Measurements from ENCODE around the gene ZNF365. TPM values are rescaled to one million over a fixed set of nuclear protein-coding genes. Genes with fewer than 3 reads are reported as not detected.
A peak's percentile ranks its signal among the peaks of the same experiment; 100 is the strongest.
"Not testable (repeated sequence)": the region's sequence is repeated elsewhere in the genome, so short reads cannot be mapped to it uniquely, and the experiment has no call there.

Gene ZNF365
- total and polyA plus RNA-seq, 4 donors: 0.87 to 2.4 (median 1.2) TPM

DNA sequence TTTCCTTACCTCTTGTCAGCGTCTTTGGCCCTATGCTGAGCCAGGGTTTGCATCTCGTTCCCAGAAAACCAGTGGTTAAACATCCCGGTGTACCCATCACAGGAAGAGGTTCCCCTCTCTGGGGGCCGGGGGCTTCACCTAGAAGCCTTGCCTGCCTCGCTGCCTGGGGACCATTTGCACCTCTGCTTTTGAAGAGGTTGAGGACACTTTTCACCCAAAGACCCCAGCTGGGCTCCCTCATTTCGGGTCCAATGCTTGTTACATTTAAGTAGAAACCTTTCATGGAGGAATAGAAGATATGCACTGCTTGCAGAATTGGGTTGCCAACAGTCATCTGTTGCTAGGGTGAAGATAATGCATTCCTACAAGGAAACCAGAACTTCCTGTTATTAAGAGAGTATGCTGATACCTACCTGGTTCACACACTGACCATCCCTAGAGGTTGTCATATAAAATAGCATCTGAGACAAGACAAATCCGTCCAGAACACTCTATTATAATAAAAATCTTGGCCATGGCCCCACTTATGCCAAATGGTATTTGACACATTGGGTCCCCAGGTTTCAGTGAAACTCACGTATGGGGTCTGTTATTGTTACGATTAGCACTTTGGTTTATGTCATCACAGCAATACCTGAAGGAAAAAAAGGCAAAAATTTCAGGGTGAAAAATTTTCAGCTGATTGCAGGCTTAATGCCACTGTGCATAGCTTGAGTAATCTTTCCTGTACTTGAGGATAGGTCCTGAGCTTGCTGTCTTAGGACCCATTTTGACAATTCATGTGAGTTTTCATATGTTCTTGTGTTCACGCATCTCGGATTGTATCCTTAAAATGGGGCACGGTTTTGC lies 917 bp downstream of the ZNF365 start:
- Histone ChIP-seq H3K36me3 (ENCODE audit: control insufficient read depth in 1 of 2, insufficient read depth in 2 of 2, low read length in 1 of 2) (no peaks in the 10 kb centered on the region), H3K27me3 (ENCODE audit: control insufficient read depth in 1 of 2, insufficient read depth in 2 of 2, low read length in 1 of 2) (no peaks in the 10 kb centered on the region), H3K27ac (ENCODE audit: low read depth in 1 of 2, low read length in 2 of 2) (no peak overlapping the region), H3K4me1 (ENCODE audit: control insufficient read depth in 1 of 2, insufficient read depth in 2 of 2, low read length in 2 of 2) (no peaks in the 10 kb centered on the region), H3K4me3 (ENCODE audit: low read length in 2 of 2) (peak overlapping the region; percentile 64 to 84), H3K9me3 (ENCODE audit: control insufficient read depth, low read length) (no peaks in the 10 kb centered on the region)
- WGBS, 2 donors: 59 to 61% methylated on average over 12 of the region's 12 CpGs
- intact Hi-C loops (cut with DNase I): loop anchor here in 1 of 2 donors (5.0 kb wide), 1 partner anchor 57 kb away; no protein-coding TSS in a partner anchor
- peak; percentile 27 for ATAC-seq (ENCODE audit: low FRiP score)
- no peak for DNase-seq

GRCh38 chr10:62376071-62377025 lies 2.2 kb downstream of the ZNF365 start:
- DNase-seq (no peak), ATAC-seq (ENCODE audit: low FRiP score) (no peak)
- WGBS, 2 donors: 91% methylated on average over 21 of the region's 21 CpGs
- no peaks in the 10 kb centered on the region for H3K27me3 ChIP-seq (ENCODE audit: control insufficient read depth in 1 of 2, insufficient read depth in 2 of 2, low read length in 1 of 2)
- H3K36me3 ChIP-seq (ENCODE audit: control insufficient read depth in 1 of 2, insufficient read depth in 2 of 2, low read length in 1 of 2): no peaks in the 10 kb centered on the region
- no peak overlapping the region for H3K4me3 ChIP-seq (ENCODE audit: low read length in 2 of 2)
- H3K4me1 ChIP-seq (ENCODE audit: control insufficient read depth in 1 of 2, insufficient read depth in 2 of 2, low read length in 2 of 2): peaks cover 0 to 4% of the 10 kb centered on the region in 2 donors
- H3K9me3 ChIP-seq (ENCODE audit: control insufficient read depth, low read length): no peaks in the 10 kb centered on the region
- H3K27ac ChIP-seq (ENCODE audit: low read depth in 1 of 2, low read length in 2 of 2): no peak overlapping the region
- intact Hi-C loops (cut with DNase I): no loop called here

- Histone ChIP-seq H3K4me3 (ENCODE audit: low read length in 2 of 2) (no peak overlapping the region), H3K9me3 (ENCODE audit: control insufficient read depth, low read length) (no peaks in the 10 kb centered on the region), H3K27me3 (ENCODE audit: control insufficient read depth in 1 of 2, insufficient read depth in 2 of 2, low read length in 1 of 2) (no peaks in the 10 kb centered on the region), H3K27ac (ENCODE audit: low read depth in 1 of 2, low read length in 2 of 2) (no peak overlapping the region), H3K36me3 (ENCODE audit: control insufficient read depth in 1 of 2, insufficient read depth in 2 of 2, low read length in 1 of 2) (no peaks in the 10 kb centered on the region), H3K4me1 (ENCODE audit: control insufficient read depth in 1 of 2, insufficient read depth in 2 of 2, low read length in 2 of 2) (peaks cover 0 to 6% of the 10 kb centered on the region in 2 donors)
- WGBS, 2 donors: 61 to 78% methylated on average over 3 of the region's 3 CpGs
- intact Hi-C loops (cut with DNase I): no loop called here
- no peak for DNase-seq
- ATAC-seq (ENCODE audit: low FRiP score): no peak
These were observed 2.9 kb downstream of the ZNF365 start for GRCh38 chr10:62377026-62377415.

GRCh38 chr10:62377966-62378365 lies 3.8 kb downstream of the ZNF365 start:
- no peaks in the 10 kb centered on the region for H3K27me3 ChIP-seq (ENCODE audit: control insufficient read depth in 1 of 2, insufficient read depth in 2 of 2, low read length in 1 of 2)
- H3K4me3 ChIP-seq (ENCODE audit: low read length in 2 of 2): no peak overlapping the region
- H3K36me3 ChIP-seq (ENCODE audit: control insufficient read depth in 1 of 2, insufficient read depth in 2 of 2, low read length in 1 of 2): no peaks in the 10 kb centered on the region
- 97 to 98% methylated on average over 6 of the region's 6 CpGs for WGBS, 2 donors
- no peaks in the 10 kb centered on the region for H3K9me3 ChIP-seq (ENCODE audit: control insufficient read depth, low read length)
- DNase-seq: no peak
- no peak overlapping the region for H3K27ac ChIP-seq (ENCODE audit: low read depth in 1 of 2, low read length in 2 of 2)
- intact Hi-C loops (cut with DNase I): no loop called here
- no peak for ATAC-seq (ENCODE audit: low FRiP score)
- peaks cover 0 to 8% of the 10 kb centered on the region in 2 donors for H3K4me1 ChIP-seq (ENCODE audit: control insufficient read depth in 1 of 2, insufficient read depth in 2 of 2, low read length in 2 of 2)

DNA sequence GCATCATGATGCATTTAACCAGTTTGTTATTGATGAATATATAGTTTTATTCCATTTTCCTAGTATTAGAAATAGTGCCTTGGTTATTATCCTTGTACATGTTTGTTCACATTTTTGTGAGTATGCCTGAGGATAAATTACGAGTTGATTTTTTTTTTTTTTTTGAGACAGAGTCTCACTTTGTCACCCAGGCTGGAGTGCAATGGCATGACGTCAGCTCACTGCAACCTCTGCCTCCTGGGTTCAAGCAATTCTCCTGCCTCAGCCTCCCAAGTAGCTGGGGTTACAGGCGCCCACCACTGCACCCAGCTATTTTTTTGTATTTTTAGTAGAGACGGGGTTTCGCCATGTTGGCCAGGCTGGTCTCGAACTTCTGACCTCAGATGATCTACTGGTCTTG lies 4.7 kb downstream of the ZNF365 start:
- DNase-seq; H3K27me3 ChIP-seq (ENCODE audit: control insufficient read depth in 1 of 2, insufficient read depth in 2 of 2, low read length in 1 of 2); H3K4me3 ChIP-seq (ENCODE audit: low read length in 2 of 2); H3K4me1 ChIP-seq (ENCODE audit: control insufficient read depth in 1 of 2, insufficient read depth in 2 of 2, low read length in 2 of 2); H3K36me3 ChIP-seq (ENCODE audit: control insufficient read depth in 1 of 2, insufficient read depth in 2 of 2, low read length in 1 of 2); H3K27ac ChIP-seq (ENCODE audit: low read depth in 1 of 2, low read length in 2 of 2); ATAC-seq (ENCODE audit: low FRiP score); intact Hi-C loops (cut with DNase I); H3K9me3 ChIP-seq (ENCODE audit: control insufficient read depth, low read length): not testable (repeated sequence)
- WGBS, 2 donors: 94 to 95% methylated on average over 6 of the region's 6 CpGs

- no peaks in the 10 kb centered on the region for H3K27me3 ChIP-seq (ENCODE audit: control insufficient read depth in 1 of 2, insufficient read depth in 2 of 2, low read length in 1 of 2)
- no peak overlapping the region for H3K4me3 ChIP-seq (ENCODE audit: low read length in 2 of 2)
- intact Hi-C loops (cut with DNase I): no loop called here
- H3K36me3 ChIP-seq (ENCODE audit: control insufficient read depth in 1 of 2, insufficient read depth in 2 of 2, low read length in 1 of 2): no peaks in the 10 kb centered on the region
- ATAC-seq (ENCODE audit: low FRiP score) (no peak), DNase-seq (no peak)
- H3K4me1 ChIP-seq (ENCODE audit: control insufficient read depth in 1 of 2, insufficient read depth in 2 of 2, low read length in 2 of 2): peaks cover 0 to 8% of the 10 kb centered on the region in 2 donors
- no peaks in the 10 kb centered on the region for H3K9me3 ChIP-seq (ENCODE audit: control insufficient read depth, low read length)
- no peak overlapping the region for H3K27ac ChIP-seq (ENCODE audit: low read depth in 1 of 2, low read length in 2 of 2)
- 85 to 87% methylated on average over 4 of the region's 4 CpGs for WGBS, 2 donors
These were observed 5.2 kb downstream of the ZNF365 start for GRCh38 chr10:62379394-62379793.

DNA sequence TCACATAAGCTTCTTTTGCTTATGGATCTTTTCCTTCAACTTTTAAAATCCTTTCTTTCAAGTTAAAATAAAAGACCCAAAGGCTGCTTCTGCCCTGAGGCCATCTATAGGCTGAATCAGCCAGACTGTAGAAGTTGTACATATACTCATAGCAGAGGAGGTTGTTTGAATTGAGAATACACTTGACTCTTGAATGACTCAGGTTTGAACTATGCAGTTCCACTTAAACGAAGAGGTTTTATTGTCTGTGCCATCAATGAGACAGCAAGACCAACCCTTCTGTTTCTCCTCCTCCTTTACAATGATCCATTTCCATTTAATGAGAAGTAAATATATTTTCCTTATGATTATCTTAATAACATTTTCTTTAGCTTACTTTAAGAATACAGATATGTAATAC lies 5.8 kb downstream of the ZNF365 start:
- no peak for ATAC-seq (ENCODE audit: low FRiP score)
- WGBS, 2 donors: 24 to 29% methylated on average over 1 of the region's 1 CpG
- no peaks in the 10 kb centered on the region for H3K27me3 ChIP-seq (ENCODE audit: control insufficient read depth in 1 of 2, insufficient read depth in 2 of 2, low read length in 1 of 2)
- no peaks in the 10 kb centered on the region for H3K9me3 ChIP-seq (ENCODE audit: control insufficient read depth, low read length)
- H3K36me3 ChIP-seq (ENCODE audit: control insufficient read depth in 1 of 2, insufficient read depth in 2 of 2, low read length in 1 of 2): no peaks in the 10 kb centered on the region
- intact Hi-C loops (cut with DNase I): no loop called here
- no peak for DNase-seq
- H3K4me3 ChIP-seq (ENCODE audit: low read length in 2 of 2): no peak overlapping the region
- peaks cover 0 to 8% of the 10 kb centered on the region in 2 donors for H3K4me1 ChIP-seq (ENCODE audit: control insufficient read depth in 1 of 2, insufficient read depth in 2 of 2, low read length in 2 of 2)
- H3K27ac ChIP-seq (ENCODE audit: low read depth in 1 of 2, low read length in 2 of 2): no peak overlapping the region

DNA sequence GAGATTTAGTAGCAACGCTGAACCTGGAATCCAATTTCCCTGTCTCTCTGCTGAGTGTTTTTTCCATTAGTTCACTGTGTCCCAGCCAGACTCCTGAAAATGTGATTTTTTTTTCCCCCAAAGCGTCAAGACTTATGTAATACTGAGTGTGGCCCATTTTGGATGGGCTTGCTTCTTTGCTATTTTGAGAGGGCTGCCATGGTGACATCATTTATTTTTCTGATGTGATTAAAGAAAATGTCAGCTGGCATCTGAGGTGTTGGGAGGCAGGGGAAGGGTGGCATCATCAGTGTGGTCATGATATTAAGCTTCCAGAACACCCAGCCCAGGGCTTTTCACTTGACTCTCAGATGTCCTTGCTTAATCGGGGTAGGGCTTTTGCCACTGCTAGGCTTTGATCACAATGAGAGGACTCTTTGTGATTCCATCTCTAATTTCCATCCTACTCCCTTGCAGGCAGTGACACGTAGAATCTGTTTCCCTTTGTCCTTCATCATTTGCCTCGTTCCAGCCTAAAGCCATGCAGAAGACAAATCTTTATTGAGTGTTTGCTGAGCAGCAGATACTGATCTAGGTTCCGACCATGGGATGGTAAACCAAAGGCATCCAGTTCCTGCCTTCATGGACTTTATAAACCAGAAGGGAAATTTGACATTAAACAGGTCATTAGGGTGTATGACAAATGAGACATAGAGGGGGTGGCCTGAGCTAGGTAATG lies 7.4 kb downstream of the ZNF365 start:
- no peaks in the 10 kb centered on the region for H3K27me3 ChIP-seq (ENCODE audit: control insufficient read depth in 1 of 2, insufficient read depth in 2 of 2, low read length in 1 of 2)
- no peak overlapping the region for H3K27ac ChIP-seq (ENCODE audit: low read depth in 1 of 2, low read length in 2 of 2)

More for the DNA sequence above, 7.4 kb downstream of the ZNF365 start:
- ATAC-seq (ENCODE audit: low FRiP score) (peak; percentile 66), DNase-seq (no peak)
- peaks cover 0 to 8% of the 10 kb centered on the region in 2 donors for H3K4me1 ChIP-seq (ENCODE audit: control insufficient read depth in 1 of 2, insufficient read depth in 2 of 2, low read length in 2 of 2)
- H3K9me3 ChIP-seq (ENCODE audit: control insufficient read depth, low read length): no peaks in the 10 kb centered on the region
- 54 to 56% methylated on average over 6 of the region's 6 CpGs for WGBS, 2 donors
- no peak overlapping the region for H3K4me3 ChIP-seq (ENCODE audit: low read length in 2 of 2)
- intact Hi-C loops (cut with DNase I): no loop called here
- no peaks in the 10 kb centered on the region for H3K36me3 ChIP-seq (ENCODE audit: control insufficient read depth in 1 of 2, insufficient read depth in 2 of 2, low read length in 1 of 2)
